NCI-H2196 (cell line): ENCODE data around the gene SLC10A6.

Experiments used
- DNase-seq: peaks from one replicate; lab custom pipeline; 2025; ENCODE audit not compliant: unreplicated experiment; lab: John Stamatoyannopoulos, UW

SLC10A6 gene

GRCh38 chr4:86848136-86848535 is 1.0 kb downstream of the SLC10A6 start:
- DNase-seq = no peak

DNA sequence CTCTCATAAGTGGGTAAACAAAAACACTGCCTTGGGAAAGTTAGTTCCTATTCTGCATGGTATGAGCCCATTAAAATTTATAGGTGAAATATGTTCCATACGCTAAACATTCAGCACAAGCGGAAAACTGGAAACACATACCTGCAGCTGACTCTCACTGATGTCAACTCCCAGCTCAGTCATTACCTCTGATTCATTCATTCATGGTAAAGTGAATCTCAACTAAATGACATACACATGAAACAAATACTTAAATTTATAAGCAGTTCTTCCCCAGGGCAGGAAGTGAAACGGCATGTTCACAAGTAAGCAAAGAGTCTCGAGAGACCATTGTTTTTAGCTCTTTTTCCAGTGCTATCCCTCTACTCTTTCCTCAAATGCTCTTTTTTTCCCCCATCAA is 1.6 kb downstream of the SLC10A6 start:
- no peak for DNase-seq

- DNase-seq = no peak
Observed at GRCh38 chr4:86846921-86847320, 2.3 kb downstream of the SLC10A6 start.

- DNase-seq = no peak
Observed at GRCh38 chr4:86845593-86845992, 3.6 kb downstream of the SLC10A6 start.

DNA sequence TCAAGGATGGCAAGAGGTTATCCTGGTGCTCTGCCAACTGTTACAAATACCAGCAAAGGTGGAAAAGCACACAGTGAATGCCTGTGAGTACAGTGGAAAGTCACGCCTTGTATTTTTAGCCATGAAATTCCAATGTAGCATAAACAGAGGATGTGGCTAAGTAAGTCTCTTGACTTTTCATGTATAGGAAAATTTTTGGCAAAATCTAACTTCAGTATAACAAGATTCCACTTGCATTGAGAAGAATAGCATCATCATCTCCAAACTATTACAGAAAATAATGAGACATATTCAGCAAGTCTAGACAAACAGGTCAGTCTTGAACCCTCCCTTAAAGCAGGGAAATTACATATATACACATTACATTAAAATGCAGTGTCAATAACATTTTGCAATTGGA is 7.9 kb downstream of the SLC10A6 start:
- no peak for DNase-seq

DNA sequence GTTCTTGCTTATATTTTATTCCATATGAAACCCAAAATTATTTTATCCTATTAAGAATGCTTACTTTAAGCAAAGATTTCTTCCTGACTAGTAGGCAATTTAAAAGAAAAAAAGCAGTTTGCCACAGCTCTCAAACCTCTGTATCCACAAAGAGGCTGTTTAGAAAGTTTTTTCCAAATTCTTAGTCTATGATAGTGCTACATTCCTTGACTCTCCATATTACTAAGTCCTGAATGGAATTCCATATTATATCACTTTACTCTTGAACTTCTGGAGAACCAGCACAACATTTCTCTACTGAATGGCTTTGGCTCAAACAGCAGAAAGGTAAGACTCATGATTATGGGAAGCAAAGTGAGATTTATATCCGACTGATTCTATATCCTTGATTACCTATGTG is 8.3 kb downstream of the SLC10A6 start:
- DNase-seq = no peak

GRCh38 chr4:86837691-86838503 is 11.3 kb downstream of the SLC10A6 start:
- DNase-seq = no peak

DNA sequence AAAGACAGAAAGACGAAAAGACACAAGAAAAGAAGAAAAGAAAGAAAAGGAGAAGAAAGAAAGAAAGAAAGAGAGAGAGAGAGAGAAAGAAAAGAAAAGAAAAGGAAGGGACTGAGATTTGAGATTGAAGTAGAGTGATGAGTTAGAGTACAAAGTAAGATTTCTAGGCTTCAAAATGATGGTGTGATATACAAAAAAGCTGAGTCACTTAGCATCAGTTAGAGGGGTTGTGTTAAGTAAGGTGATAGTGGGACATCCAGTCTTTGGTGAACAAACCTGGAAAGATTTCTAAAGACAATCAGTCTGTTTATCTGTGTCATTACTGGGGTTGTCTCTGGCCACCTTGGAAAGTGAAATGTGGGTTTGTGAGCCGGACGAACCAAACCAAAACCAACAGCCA is 13.5 kb downstream of the SLC10A6 start:
- no peak for DNase-seq

DNA sequence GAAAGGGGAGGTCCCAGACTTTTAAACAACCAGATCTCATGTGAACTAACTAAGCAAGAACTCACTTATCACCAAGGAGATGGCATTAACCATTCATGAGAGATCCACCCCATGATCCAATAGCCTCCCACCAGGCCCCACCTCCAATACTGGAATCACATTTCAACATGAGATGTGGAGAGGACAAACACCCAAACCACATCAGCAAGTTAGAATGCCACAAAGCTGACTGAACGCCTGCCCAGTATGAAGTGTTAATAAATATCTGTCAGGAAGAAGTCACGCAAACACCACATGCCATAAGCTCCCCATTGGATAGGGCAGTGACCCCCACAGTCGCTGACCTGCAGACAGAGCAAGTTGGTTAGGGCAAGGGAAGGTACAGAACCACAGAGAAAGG is 14.3 kb downstream of the SLC10A6 start:
- DNase-seq = no peak

DNA sequence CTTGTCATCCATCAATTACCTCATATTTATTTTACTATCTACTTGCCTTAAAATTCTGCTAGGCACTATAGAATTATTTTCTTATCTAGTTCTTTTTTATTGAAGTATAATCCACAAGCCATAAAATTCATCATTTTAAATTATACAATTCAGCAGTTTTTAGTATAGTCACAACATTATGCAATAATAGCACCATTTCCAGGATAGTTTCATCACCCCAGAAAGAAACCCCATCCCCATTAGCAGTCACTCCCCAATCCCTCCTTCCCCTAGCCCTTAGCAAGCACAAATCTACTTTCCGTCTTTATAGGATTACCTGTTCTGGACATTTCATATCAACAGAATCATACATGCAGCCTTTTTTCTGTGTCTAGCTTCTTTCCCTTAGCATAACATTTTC is 15.6 kb downstream of the SLC10A6 start:
- no peak for DNase-seq

GRCh38 chr4:86831262-86832130 is 17.7 kb downstream of the SLC10A6 start:
- no peak for DNase-seq

DNA sequence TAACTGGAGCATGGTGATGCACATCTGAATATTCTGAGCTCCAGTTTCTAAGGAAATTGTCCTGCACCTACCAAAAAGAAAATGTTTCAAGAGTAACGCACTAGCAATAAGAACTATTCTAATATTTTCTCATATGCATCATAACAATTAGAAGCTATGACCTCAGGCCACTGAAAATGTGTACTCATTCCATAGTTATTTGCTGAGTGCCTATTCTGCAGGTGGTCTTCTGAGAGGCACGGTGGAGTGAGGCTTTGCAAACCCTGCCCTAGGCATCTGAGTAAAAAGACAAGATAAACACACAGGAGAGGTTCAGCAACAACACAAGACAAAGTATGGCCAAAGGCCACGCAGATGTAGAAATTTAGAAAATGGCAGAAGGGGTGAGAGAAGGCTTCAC is 23.7 kb downstream of the SLC10A6 start:
- DNase-seq = no peak

GRCh38 chr4:86822136-86822535 is 27.0 kb downstream of the SLC10A6 start:
- DNase-seq = no peak

- no peak for DNase-seq
Observed at GRCh38 chr4:86821151-86821550, 28.0 kb downstream of the SLC10A6 start.

DNA sequence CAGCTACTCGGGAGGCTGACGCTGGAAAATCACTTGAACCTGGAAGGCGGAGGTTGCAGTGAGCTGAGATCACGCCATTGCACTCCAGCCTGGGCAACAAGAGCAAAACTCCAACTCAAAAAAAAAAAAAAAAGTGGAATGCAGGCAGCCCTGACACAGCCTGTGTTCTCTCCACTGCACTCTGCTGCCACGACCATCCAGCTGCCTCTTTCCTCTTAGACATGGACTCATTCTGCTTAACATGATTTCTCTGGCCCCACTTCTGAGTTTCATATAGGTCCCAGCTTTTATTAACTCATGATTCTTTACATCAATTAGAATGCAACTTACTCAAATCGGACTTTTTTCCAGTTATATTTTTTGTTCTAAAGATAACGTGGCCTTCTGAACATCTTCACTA is 29.6 kb downstream of the SLC10A6 start:
- no peak for DNase-seq

- no peak for DNase-seq
Observed at GRCh38 chr4:86818841-86819240, 30.3 kb downstream of the SLC10A6 start.

DNA sequence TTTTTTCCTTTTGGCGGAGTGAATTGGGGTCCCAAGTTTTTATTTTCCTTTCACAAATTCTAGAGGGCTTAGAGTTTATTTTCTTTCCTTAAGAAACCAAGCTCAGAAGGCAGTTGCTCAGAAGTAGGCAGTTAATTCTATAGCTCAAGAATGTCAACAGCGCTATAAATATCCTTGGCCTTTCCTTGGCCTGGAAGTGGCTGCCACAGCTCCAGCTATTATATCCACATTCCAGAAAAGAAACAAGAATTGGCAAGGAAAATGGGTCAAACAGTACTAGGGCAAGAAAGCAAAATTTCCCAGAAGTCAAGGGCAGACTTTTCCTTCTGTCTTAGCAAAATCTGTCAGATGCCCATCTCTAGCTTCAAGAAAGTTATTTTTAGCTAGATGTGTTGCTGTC is 31.0 kb downstream of the SLC10A6 start:
- no peak for DNase-seq

- DNase-seq = no peak
Observed at GRCh38 chr4:86816501-86817273, 32.5 kb downstream of the SLC10A6 start.

DNA sequence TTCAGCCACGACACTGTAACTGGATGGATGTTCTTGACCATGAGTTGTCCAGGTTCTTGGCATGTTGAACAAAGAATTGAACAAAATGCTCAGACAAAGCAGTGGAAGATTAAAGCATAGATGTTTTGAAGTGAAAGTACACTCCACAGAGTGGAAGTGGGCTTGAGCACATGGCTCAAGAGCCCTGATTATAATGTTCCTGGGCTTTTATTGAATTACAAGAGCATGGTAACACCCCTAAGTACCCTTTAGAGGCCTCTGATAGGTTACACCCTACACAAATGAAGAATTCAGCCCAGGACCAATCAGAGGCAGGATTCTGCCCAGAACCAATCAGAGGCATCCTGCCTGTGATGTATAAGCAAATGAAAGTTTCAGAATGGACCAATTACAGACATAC is 33.5 kb downstream of the SLC10A6 start:
- no peak for DNase-seq

GRCh38 chr4:86810847-86811246 is 38.3 kb downstream of the SLC10A6 start:
- no peak for DNase-seq

DNA sequence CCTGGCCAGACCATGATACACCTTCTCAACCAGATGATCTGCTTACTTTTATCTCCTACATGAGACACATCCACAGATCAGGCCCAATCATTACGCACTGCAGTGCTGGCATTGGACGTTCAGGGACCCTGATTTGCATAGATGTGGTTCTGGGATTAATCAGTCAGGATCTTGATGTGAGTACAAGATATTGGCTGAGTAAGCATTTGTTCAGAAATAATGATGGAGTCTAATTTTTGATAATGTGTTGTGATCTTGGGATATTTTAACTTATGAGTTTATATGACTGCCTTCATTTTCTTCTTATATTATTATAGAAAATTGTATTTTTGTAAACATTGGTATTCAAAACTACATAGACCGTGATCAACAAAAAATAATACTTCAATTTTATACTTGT is 39.4 kb downstream of the SLC10A6 start:
- DNase-seq = no peak

GRCh38 chr4:86791126-86791525 is 58.1 kb downstream of the SLC10A6 start:
- DNase-seq = no peak
